NCI-H1694 (cell line): Measurements from ENCODE around the gene C1GALT1.
"Not testable (repeated sequence)": the region's sequence is repeated elsewhere in the genome, so short reads cannot be mapped to it uniquely, and the experiment has no call there.

ENCODE experiments used
- DNase-seq: peaks from one replicate; lab custom pipeline; 2025; lab: John Stamatoyannopoulos, UW

The C1GALT1 gene

DNA sequence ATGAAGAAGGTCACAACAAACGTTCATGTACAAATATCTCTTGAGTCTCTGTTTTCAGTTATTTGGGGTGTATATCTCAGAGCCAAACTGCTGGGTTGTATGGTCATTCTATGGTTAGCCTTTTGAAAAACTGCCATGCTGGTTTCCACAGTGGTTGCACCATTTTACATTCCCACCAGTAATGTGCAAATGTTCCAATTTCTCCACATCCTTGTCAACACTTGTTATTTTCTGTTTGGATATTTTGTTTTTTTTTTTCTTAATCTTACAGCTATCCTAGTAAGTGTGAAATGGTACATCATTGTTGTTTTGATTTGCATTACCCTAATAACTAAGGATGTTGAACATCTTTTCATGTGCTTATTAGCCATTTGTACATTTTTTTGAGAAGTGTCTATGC lies 13.0 kb upstream of the C1GALT1 start:
- no peak for DNase-seq

DNA sequence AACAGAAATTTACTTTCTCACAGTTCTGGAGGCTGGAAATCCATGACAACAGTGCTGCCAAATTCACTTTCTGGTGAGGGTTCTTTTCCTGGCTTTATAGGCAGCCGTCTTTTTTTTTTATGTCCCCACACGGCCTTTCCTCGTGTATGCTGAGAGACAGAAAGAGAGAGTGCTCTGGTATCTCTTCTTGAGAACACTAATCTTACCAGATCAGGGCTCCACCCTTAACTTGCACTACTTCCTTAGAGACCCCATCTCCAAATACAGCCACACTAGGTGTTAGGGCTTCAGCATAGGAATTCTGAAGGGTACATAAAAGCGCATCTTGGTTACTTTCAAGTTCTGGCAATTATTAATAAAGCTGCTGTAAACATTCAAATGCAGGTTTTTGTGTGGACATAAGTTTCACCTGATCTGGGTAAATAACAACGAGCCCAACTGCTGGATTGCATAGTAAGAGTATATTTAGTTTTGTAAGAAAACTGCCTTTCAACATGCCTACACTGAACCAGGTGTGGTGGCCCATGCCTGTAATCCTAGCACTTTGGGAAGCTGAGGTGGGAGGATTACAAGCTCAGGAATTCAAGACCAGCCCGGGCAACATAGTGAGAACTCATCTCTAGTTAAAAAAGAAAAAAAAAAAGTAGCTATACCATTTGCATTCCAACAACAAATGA lies 8.2 kb upstream of the C1GALT1 start:
- no peak for DNase-seq

DNA sequence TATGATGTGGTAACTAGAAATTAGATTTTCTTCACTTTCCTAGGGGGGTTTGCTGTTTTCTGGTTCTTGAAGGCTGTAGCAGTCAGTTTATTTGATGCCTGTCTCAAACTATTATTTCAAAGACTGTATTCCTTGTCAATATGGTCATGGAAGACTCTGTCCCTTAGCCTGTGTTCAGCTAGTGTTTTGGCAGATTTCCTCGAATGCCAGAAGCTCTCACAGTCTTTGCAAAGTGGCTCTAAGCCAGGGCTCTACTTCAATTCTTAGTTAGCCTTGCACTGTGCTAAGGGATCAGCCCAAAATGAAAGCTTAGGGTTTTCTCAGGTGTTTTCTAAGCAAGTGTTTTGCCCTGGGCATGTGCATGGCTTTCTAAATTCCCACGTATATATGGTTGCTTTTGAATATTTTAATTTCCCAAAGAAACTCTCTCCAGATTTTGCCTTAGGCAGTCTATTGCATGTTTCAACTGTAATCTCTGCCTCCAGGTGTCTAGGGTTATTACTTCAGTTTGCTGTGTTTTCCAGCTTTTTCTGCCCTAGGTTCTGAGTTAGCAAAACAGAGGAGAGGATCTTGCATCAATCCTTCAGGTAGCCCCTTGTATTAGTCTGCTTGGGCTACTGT lies 7.2 kb upstream of the C1GALT1 start:
- no peak for DNase-seq

GRCh38 chr7:7176406-7177043 lies 5.8 kb upstream of the C1GALT1 start:
- no peak for DNase-seq

- DNase-seq, result no peak
Measured at GRCh38 chr7:7177044-7177517, 5.3 kb upstream of the C1GALT1 start.

- no peak for DNase-seq
Measured at GRCh38 chr7:7178081-7178480, 4.3 kb upstream of the C1GALT1 start.

GRCh38 chr7:7178906-7179305 lies 3.4 kb upstream of the C1GALT1 start:
- no peak for DNase-seq

DNA sequence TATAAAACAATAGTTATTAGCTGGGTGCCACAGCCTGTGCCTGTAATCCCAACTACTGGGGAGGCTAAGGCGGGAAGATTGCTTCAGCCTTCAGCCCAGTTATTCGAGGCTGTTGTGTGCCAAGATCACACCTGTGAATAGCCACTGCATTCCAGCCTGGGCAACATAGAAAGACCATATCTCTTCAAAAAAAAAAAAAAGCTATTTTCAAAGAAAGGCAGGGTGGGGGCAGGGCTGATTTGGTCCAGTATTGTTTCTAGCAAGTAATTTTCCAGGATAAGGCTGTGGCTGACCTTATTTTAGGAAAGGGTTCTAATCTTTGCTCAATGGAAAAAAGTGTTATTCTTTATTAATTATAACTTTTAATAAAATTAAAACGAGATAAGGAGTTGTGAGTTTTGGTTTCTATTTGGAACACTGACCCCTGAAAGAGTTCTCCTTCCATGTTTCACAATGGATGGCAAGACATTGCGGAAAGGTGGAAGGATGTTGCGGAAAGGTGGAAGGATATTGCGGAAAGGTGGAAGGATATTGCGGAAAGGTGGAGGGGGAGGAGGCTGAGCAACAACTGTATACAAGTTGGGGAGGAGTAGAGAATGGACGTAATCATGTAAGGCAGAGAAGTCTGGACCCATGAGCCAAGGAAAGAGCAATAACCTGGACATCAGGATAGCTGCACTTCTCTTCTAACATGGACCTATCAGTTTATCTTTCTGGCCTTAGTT lies 1.5 kb upstream of the C1GALT1 start:
- no peak for DNase-seq

GRCh38 chr7:7181519-7182155 lies 707 bp upstream of the C1GALT1 start:
- DNase-seq, result peak; percentile 26

GRCh38 chr7:7183061-7183837 lies 905 bp downstream of the C1GALT1 start:
- no peak for DNase-seq

DNA sequence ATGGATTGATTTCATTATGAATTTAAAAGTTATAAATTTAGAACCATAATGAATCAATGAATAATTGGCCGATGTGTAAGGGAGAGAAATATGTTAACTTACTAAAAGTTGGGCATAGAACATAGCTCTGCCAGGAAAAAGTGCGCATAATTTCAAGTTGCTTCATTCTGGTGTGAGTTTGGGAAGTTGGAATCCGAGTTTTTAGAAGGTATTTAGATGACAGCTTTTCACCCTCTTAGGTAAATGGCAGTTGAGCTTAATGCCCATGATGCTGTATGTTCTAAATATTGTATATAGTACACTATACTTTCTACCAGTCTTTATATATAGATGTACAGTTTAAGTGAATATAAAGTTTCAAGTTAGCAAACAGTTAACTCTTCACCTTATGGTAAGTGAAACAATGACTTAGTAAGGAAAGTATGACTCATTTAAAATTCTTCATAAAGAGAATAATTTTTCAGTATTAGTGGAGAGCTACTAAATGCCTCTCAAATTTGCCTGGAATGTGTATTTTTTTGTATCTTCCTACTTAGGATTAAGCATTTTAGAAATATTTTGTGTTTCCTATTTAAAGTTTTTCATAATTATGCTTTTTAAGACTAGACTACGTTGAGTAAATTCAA lies 1.6 kb downstream of the C1GALT1 start:
- no peak for DNase-seq

GRCh38 chr7:7185371-7185989 lies 3.1 kb downstream of the C1GALT1 start:
- DNase-seq, result no peak

DNA sequence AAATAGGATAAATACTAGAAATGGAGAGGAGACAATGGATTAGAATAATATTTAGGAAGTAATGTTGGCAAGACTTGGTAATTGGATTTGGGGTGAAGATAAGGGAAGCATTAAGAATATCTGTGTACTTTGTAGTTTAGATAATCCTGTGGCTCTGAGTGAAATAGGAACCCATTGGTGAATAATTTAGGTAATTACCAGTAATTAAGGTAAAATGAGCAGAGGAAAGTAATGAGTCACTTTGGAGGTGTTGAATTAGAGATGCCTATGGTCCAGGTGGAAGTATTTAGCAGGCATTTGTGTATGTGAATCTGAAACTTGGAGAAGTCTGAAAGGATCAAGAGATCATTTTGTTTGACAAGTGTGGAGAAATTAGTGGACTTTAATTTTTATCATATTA lies 5.7 kb downstream of the C1GALT1 start:
- no peak for DNase-seq

DNA sequence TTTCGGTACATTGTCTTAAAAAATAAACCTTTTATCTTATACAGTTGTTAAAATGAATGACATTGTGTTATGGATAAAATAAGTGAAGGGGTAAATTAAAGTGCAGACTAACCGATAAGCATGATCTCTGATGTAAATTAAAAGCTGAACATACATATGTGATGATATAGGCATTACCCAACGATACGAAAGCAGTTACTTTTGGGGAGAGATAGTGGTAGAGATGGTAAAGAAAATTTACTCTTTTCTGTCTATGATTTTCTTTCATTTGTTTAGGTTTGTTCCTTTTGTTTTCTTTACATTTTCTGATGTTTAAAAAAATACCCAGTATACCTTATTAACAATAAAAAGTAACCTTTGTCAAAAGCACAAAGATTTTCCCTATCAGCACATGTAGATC lies 6.4 kb downstream of the C1GALT1 start:
- DNase-seq, result no peak

DNA sequence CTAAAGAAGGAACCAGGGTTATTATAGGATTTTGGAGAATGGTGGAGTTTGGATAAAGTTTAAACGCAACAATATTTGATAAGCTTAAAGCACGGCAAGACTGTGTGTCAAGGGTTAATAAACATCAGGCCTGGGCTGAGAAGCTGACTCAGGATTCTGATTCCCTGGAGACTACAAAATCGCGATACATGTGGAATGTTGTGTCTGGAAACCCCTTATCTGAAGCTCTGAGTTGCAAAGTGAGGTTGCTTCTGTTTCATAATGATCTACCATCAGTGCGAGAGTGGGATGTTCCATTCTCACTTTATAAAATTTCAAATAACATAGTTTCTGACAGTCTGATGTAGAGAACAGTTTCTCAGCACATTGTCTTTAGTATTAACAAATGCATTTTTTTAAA lies 7.8 kb downstream of the C1GALT1 start:
- DNase-seq, result no peak

DNA sequence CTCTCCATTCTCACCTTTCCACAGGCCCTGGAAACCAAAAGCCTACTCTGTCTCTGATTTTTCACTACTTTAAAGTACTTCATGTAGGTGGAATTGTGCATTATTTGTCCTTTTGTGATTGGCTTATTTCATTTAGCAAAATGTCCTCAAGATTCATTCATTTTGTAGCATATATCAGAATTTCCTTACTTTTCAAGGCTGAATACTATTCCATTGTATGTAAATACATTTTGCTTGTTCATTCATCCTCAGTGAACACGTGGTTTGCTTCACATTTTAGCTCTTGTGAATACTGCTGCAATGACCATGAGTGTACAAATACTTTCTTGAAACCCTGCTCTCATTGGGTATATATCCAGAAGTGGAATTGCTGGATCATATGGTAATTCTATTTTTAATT lies 8.8 kb downstream of the C1GALT1 start:
- no peak for DNase-seq

GRCh38 chr7:7192798-7193788 lies 10.7 kb downstream of the C1GALT1 start:
- DNase-seq, result not testable (repeated sequence)

DNA sequence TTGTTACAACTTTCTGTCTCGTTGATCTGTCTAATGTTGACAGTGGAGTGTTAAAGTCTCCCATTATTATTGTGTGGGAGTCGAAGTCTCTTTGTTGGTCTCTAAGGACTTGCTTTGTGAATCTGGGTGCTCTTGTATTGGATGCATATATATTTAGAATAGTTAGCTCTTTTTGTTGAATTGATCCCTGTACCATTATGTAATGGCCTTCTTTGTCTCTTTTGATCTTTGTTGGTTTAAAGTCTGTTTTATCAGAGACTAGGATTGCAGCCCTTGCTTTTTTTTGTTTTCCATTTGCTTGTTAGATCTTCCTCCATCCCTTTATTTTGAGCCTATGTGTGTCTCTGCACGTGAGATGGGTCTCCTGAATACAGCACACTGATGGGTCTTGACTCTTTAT lies 17.2 kb downstream of the C1GALT1 start:
- DNase-seq, result not testable (repeated sequence)

DNA sequence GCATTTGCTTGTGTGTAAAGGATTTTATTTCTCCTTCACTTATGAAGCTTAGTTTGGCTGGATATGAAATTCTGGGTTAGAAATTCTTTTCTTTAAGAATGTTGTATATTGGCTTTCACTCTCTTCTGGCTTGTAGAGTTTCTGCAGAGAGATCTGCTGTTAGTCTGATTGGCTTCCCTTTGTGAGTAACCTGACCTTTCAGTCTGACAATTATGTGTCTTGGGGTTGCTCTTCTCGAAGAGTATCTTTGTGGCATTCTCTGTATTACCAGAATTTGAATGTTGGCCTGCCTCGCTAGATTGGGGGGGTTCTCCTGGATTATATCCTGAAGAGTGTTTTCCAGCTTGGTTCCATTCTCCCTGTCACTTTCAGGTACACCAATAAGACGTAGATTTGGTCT lies 17.9 kb downstream of the C1GALT1 start:
- not testable (repeated sequence) for DNase-seq
